Trophoblast cell (in vitro differentiated cells and primary cell): ENCODE data around the gene ERGIC1.

Experiments
- DNase-seq, 2 donors: peaks; one replicate each; pipeline ENCODE4 v3.0.0-alpha.2; 2016
- H2AFZ ChIP-seq: 2 replicates; pipeline ENCODE4 v1.6.1; 2013; ENCODE audit warnings: low read length, moderate library complexity, mild to moderate bottlenecking; ENCODE audit not compliant: insufficient read depth, poor library complexity
- H2AK5ac ChIP-seq: 2 replicates; pipeline ENCODE4 v1.6.1; 2013; ENCODE audit warnings: mild to moderate bottlenecking, low read length
- H2BK120ac ChIP-seq: 2 replicates; pipeline ENCODE4 v1.6.1; 2013; ENCODE audit warnings: low read length, mild to moderate bottlenecking, moderate library complexity; ENCODE audit not compliant: insufficient read depth, poor library complexity
- H2BK12ac ChIP-seq: 2 replicates; pipeline ENCODE4 v1.6.1; 2013; ENCODE audit warnings: mild to moderate bottlenecking, low read length, moderate library complexity
- H2BK5ac ChIP-seq: 2 replicates; pipeline ENCODE4 v1.6.1; 2013; ENCODE audit warnings: low read length, low read depth, moderate library complexity, mild to moderate bottlenecking; ENCODE audit not compliant: poor library complexity
- H3K14ac ChIP-seq: 2 replicates; pipeline ENCODE4 v1.6.1; 2013; ENCODE audit warnings: mild to moderate bottlenecking, low read length
- H3K18ac ChIP-seq: 2 replicates; pipeline ENCODE4 v1.6.1; 2013; ENCODE audit warnings: mild to moderate bottlenecking, low read length
- H3K23ac ChIP-seq: 2 replicates; pipeline ENCODE4 v1.6.1; 2013; ENCODE audit warnings: low read length
- H3K27ac ChIP-seq: 2 replicates; pipeline ENCODE4 v1.5.1; 2013; ENCODE audit warnings: low read depth, mild to moderate bottlenecking, inconsistent platforms, low read length, moderate library complexity
- H3K27me3 ChIP-seq: 2 replicates; pipeline ENCODE4 v1.6.1; 2013; ENCODE audit warnings: inconsistent platforms, mild to moderate bottlenecking, low read length, moderate library complexity; ENCODE audit not compliant: insufficient read depth
- H3K36me3 ChIP-seq, 2 experiments: 1 replicate in 1 of 2; 2 replicates in 1 of 2; pipeline ENCODE4 v1.6.1; 2013; ENCODE audit warnings: low read length in 2 of 2, mild to moderate bottlenecking in 2 of 2, moderate library complexity in 1 of 2; ENCODE audit not compliant: insufficient read depth in 2 of 2, control insufficient read depth in 1 of 2
- H3K4ac ChIP-seq: 2 replicates; pipeline ENCODE4 v1.6.1; 2013; ENCODE audit warnings: low read depth, mild to moderate bottlenecking, low read length, moderate library complexity
- H3K4me1 ChIP-seq, 2 experiments: 1 replicate in 1 of 2; 2 replicates in 1 of 2; pipeline ENCODE4 v1.6.1; 2013; ENCODE audit warnings: low read length in 2 of 2, mild to moderate bottlenecking in 2 of 2, moderate library complexity in 1 of 2; ENCODE audit not compliant: insufficient read depth in 2 of 2, control insufficient read depth in 1 of 2
- H3K4me2 ChIP-seq: 2 replicates; pipeline ENCODE4 v1.6.1; 2013; ENCODE audit warnings: inconsistent platforms, mild to moderate bottlenecking, low read length, moderate library complexity
- H3K4me3 ChIP-seq: 2 replicates; pipeline ENCODE4 v1.5.1; 2013; ENCODE audit warnings: mild to moderate bottlenecking, low read depth, low read length, inconsistent platforms
- H3K79me1 ChIP-seq: one replicate; pipeline ENCODE4 v1.6.1; 2013; ENCODE audit warnings: low read length
- H3K79me2 ChIP-seq: 2 replicates; pipeline ENCODE4 v1.6.1; 2013; ENCODE audit warnings: low read length, mild to moderate bottlenecking; ENCODE audit not compliant: control insufficient read depth, insufficient read depth, poor library complexity
- H3K9ac ChIP-seq: 2 replicates; pipeline ENCODE4 v1.6.1; 2013; ENCODE audit warnings: mild to moderate bottlenecking, low read length
- H3K9me3 ChIP-seq: 2 replicates; pipeline ENCODE4 v1.6.1; 2013; ENCODE audit warnings: low read depth, mild to moderate bottlenecking, control low read depth, inconsistent platforms, low read length; ENCODE audit not compliant: insufficient read depth
- H4K12ac ChIP-seq: 2 replicates; pipeline ENCODE4 v1.6.1; 2013; ENCODE audit warnings: low read depth, mild to moderate bottlenecking, low read length, moderate library complexity
- H4K8ac ChIP-seq: 2 replicates; pipeline ENCODE4 v1.6.1; 2013; ENCODE audit warnings: low read depth, mild to moderate bottlenecking, low read length, moderate library complexity
- H4K91ac ChIP-seq: one replicate; pipeline ENCODE4 v1.6.1; 2013; ENCODE audit warnings: low read depth, mild to moderate bottlenecking, low read length, moderate library complexity
- WGBS: extraction: QIAGEN DNeasy Blood & Tissue Kit; methylation state at CpG from one replicate; pipeline ENCODE4 v1.1.7; 2013; ENCODE audit warnings: missing lambda C conversion rate; ENCODE audit not compliant: insufficient read length, insufficient coverage; ENCODE audit errors: extremely low coverage; 5-methylcytosine and 5-hydroxymethylcytosine counted together

The ERGIC1 gene

DNA sequence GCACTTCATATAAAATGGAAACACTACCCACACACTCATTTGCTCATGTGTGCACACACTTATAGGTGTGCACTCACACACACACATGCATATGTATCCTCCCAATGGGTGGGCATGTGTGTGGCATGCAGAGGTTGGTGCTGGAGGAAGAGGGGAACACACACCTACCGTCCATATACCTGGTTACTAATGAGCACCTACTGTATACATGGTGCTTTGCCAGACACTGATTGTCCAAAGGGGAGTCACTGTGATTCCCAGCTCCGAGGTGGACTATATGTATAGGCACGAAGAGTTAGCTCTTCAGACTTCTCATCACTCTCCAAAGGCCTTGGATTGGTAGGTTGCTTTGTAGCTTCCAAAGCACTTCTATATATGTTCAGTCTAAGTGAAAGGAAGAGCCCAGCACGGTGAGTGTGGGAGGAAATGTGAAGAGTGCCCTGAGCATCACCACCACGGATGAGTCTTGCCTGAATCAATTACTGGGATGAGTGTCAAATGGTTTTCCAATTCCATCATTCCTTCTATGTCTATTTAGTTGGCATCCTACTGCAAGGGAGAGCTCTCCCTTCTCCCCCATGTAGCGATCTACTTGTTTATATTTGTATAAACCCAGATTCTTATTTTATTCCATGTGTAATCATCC, 12.6 kb upstream of the ERGIC1 start:
- Histone ChIP-seq H3K4me3 (no peak overlapping the region), H3K27me3 (no peaks in the 10 kb centered on the region), H2BK5ac (no peak overlapping the region), H2AFZ (no peak overlapping the region), H4K12ac (no peak overlapping the region), H3K27ac (no peak overlapping the region), H3K23ac (no peak overlapping the region), H3K9me3 (peaks cover 6% of the 10 kb centered on the region), H3K4me1 (no peaks in the 10 kb centered on the region), H4K8ac (no peak overlapping the region), H3K79me1 (no peaks in the 10 kb centered on the region), H3K18ac (no peak overlapping the region), H2BK12ac (no peak overlapping the region), H3K4me2 (no peak overlapping the region), H3K14ac (no peak overlapping the region), H2AK5ac (no peak overlapping the region), H3K9ac (no peak overlapping the region), H3K79me2 (no peaks in the 10 kb centered on the region), H2BK120ac (no peak overlapping the region), H4K91ac (no peak overlapping the region), H3K36me3 (no peaks in the 10 kb centered on the region), H3K4ac (no peak overlapping the region)
- no peak for DNase-seq
- WGBS = no CpG with 5 or more reads among the region's 6 CpGs

DNA sequence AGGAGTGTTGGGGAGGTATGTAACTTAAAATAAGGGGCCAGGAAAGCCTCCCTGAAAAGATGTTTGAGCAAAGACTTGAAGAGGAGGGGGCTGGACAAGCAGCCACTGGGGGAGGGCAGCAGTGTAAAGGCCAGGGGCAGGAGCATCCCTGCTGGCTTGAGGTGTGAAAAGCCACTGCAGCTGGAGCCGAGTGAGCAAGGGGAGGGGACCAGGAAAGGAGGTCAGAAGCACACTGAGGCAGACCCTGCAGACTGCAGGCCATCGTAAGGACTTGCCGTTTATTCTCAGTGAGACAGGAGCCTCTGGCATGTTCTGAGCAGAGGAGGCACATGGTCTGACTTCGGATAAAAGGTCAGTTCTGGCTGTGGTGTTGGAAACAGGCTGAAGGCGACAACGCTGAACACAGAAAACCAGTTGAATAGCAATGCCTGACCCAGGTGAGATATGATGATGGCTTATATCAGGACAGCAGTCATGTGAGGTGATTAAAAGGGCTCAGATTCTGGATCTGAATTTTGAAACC, 10.2 kb upstream of the ERGIC1 start:
- Histone ChIP-seq H3K79me2 (no peaks in the 10 kb centered on the region), H2BK5ac (no peak overlapping the region), H4K91ac (no peak overlapping the region), H3K27me3 (no peaks in the 10 kb centered on the region), H3K9me3 (peaks cover 6% of the 10 kb centered on the region), H2AFZ (no peak overlapping the region), H3K4me1 (no peaks in the 10 kb centered on the region), H3K18ac (no peak overlapping the region), H3K4ac (no peak overlapping the region), H2BK12ac (no peak overlapping the region), H4K12ac (no peak overlapping the region), H3K14ac (no peak overlapping the region), H3K27ac (no peak overlapping the region), H3K4me3 (no peak overlapping the region), H4K8ac (no peak overlapping the region), H2BK120ac (no peak overlapping the region), H3K4me2 (no peak overlapping the region), H2AK5ac (no peak overlapping the region), H3K23ac (no peak overlapping the region), H3K36me3 (no peaks in the 10 kb centered on the region), H3K79me1 (no peaks in the 10 kb centered on the region), H3K9ac (no peak overlapping the region)
- no peak for DNase-seq
- no CpG with 5 or more reads among the region's 6 CpGs for WGBS

DNA sequence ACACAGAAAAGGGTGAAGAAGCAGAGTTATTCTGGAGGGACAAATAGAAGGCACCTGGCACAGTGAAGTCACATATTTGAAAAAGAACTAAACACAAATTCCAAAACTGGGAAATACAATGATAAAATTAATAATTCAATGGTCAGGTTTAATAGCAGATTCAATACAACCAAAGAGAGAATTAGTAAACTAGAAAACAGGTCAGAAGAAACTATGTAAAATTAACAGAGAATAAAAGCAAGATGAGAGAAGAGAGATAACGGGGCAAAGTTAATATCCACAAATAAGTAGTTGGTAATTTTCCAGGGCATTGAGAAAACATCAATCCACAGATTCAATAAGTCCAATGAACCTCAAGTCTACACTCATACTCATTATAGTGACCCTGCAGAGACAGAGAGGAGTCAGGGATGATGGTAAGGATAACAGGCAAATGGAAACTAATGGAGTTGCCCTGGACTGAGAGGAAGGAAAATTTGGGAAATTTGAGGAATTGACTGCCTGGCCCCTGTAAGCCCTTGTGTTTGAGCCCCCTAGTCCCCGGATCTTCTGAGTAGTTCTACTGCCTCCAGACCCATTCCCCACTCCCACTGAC, 8.3 kb upstream of the ERGIC1 start:
- WGBS = no CpG with 5 or more reads among the region's 2 CpGs
- no peak overlapping the region for H2AFZ ChIP-seq

DNA sequence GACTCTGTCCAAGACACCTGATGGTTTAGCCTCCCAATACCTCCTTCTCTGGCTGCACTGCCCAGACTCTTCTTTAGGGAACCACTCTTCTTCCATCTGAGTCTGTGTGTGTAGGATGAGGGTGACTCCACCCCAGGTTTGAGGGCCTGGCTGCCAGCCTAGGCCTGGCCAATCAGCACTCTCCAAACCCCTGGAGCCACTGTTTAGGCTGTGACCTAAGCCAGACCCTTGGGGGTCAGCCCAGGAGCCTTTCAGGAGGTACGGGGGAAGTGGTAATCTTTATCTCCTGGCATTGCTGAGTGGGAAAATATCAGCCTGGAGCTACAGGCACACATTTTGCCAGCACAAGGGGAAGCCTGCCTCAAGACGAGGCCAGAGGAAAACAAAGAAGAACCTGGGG, 6.2 kb upstream of the ERGIC1 start:
- Histone ChIP-seq H2BK120ac (no peak overlapping the region), H3K18ac (no peak overlapping the region), H3K27me3 (no peaks in the 10 kb centered on the region), H3K4me3 (no peak overlapping the region), H3K9me3 (peaks cover 9% of the 10 kb centered on the region), H3K4me1 (no peaks in the 10 kb centered on the region), H4K8ac (no peak overlapping the region), H4K12ac (no peak overlapping the region), H2AFZ (no peak overlapping the region), H3K36me3 (no peaks in the 10 kb centered on the region), H3K14ac (no peak overlapping the region), H4K91ac (no peak overlapping the region), H2BK5ac (no peak overlapping the region), H3K79me1 (no peaks in the 10 kb centered on the region), H3K9ac (no peak overlapping the region), H3K4ac (no peak overlapping the region), H2BK12ac (no peak overlapping the region), H2AK5ac (no peak overlapping the region), H3K79me2 (no peaks in the 10 kb centered on the region), H3K4me2 (no peak overlapping the region), H3K27ac (no peak overlapping the region), H3K23ac (no peak overlapping the region)
- no CpG with 5 or more reads among the region's 2 CpGs for WGBS
- DNase-seq = no peak

More for the DNA sequence above, 8.3 kb upstream of the ERGIC1 start:
- Histone ChIP-seq H3K27me3 (no peaks in the 10 kb centered on the region), H3K9me3 (peaks cover 6% of the 10 kb centered on the region), H4K12ac (no peak overlapping the region), H3K4me3 (no peak overlapping the region), H2AK5ac (no peak overlapping the region), H3K79me1 (no peaks in the 10 kb centered on the region), H3K79me2 (no peaks in the 10 kb centered on the region), H3K14ac (no peak overlapping the region), H3K23ac (no peak overlapping the region), H2BK120ac (no peak overlapping the region), H4K91ac (no peak overlapping the region), H2BK12ac (no peak overlapping the region), H4K8ac (no peak overlapping the region), H3K4me2 (no peak overlapping the region), H3K4me1 (no peaks in the 10 kb centered on the region), H3K36me3 (no peaks in the 10 kb centered on the region), H3K18ac (no peak overlapping the region), H2BK5ac (no peak overlapping the region), H3K4ac (no peak overlapping the region), H3K27ac (no peak overlapping the region), H3K9ac (no peak overlapping the region)
- no peak for DNase-seq
